Eye (tissue), 1 donor: ENCODE results near the gene FCHSD2.

Source experiments
- DNase-seq: peaks from one replicate; pipeline ENCODE4 v3.0.0-alpha.2; 2015

Gene FCHSD2

DNA sequence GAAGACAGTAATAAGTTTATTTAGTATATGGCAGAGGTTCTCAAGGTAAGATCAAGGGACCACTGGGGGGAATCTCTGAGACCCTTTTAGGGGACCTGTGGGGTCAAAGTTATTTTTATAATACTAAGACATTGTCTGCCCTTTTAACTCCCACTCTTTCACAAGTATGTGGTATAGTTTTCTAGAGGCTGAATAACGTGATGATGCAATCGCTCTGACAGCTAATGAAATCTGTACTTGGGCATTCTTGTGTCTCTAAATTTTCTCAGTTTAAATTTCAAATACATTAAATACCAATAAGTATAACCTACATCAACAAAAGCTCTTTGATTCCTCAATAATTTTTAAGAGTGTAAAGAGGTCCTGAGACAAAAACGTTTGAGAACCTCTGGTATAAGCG is 180.0 kb downstream of the FCHSD2 start:
- DNase-seq = no peak

DNA sequence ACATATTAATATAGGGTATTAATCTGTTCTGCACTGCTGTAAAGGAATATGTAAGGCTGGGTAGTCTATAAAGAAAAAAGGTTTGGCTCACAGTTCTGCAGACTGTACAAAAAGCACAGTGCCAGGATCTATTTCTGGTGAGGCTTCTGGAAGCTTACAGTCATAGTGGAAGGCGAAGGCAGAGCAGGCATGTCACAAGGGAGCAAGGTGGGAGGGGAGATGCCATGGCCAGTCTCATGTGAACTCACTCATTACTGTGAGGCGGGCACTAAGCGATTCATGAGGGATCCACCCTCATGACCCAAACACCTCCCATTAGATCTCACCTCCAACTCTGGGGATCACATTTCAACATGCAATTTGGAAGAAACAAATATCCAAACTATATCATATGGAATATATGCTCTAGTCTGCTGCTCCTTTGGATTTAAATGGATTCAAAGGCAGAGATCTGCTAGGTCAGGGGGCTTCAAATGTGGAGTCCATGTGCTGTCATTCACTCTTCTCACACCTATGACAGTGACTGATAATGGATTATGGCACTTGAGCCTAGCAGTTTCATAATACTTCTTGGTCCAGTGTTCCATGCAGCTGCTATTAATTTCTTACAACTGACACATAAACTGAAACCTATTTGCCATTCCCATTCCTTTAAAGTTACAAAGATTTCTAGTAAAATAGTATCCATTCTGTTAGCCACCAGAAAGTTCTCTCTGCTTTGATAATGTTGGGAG is 182.0 kb downstream of the FCHSD2 start:
- DNase-seq = no peak

DNA sequence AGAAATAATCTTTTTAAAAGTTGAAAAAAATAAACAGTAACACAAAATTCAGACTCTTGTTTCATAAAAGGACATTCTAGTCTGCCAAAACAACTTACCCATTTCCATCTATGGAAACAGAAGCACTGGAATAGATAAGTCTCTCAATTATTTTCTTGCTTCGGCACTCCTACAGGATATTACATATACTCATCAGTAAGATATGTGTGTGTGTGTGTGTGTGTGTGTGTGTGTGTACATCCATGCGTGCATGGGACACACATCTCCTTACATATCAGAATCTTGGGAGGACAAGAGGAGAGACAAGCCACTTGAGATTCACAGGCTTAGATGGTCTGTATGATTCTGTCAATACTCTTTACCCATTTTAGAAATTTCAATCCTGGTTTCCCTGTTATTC is 183.3 kb downstream of the FCHSD2 start:
- DNase-seq = no peak

DNA sequence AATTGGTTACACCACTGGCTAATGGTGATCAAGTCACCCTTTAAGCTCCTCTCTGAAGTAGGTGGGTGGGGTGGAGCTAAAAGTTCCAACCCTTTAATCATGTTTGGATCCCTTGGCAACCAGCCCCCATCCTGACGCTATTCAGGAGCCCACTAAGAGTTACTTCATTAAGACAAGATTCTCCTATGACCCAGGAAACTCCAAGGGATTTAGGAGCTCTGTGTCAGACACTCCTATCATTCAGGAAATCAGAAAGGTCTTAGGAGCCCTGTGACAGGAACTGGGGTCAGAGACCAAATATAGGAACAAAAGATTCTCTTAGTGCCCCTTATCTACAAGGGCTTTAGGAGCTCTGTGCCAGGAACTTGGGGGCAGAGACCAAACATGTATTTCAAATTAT is 186.7 kb downstream of the FCHSD2 start:
- no peak for DNase-seq

DNA sequence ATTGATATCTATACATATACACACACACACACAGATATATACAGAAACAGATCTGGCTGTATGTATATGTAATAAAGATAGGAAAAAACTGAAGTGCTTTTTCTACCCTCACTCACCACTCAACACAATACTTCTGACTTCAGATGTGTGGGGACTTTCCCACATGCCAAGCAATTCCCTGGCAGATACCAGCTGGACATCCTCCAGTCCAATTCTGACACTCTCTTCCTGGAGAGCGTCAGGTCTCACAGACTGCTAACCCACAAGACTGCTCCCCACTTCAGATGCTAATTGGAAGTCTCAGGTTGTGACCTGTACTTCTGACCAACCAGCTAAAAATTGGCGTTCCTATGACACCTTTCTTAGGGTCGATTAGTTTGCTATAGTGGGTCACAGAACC is 187.3 kb downstream of the FCHSD2 start:
- DNase-seq = no peak

DNA sequence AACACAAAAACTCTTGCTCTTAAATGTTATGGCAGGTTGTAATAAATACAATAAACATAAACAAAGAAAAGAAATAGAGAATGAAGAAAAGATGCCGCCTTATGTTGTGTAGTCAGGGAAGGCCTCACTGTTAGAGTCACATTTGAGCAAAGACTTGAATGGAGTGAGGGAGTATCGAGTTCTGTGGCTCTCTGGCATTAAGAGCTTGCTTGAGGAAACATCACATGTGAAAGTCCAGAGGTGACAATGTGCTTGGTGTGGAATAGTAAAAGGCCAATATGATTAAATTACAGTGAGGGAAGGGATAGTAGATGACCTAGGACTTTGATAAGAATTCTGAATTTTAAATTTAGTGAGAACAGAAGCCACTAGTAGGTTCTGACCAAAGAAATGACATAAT is 188.5 kb downstream of the FCHSD2 start:
- no peak for DNase-seq

DNA sequence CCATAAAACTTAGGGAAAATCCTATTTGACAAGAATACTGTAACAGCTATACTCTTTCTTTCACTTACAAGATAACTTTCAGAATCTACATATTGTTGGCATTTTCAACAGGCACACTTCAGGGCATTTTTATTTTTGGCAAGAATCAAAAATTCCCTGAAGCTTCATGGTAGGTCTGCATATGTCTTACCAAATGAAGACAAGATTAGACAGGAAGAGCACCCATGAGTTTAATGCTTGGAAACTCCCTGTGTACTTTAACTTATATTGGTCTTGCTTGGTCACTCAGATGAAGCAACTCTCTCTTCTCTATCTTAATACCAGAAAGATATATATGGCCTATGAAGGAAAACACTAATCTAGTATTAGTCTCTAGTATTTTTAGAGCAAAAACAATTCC is 190.2 kb downstream of the FCHSD2 start:
- DNase-seq = no peak

DNA sequence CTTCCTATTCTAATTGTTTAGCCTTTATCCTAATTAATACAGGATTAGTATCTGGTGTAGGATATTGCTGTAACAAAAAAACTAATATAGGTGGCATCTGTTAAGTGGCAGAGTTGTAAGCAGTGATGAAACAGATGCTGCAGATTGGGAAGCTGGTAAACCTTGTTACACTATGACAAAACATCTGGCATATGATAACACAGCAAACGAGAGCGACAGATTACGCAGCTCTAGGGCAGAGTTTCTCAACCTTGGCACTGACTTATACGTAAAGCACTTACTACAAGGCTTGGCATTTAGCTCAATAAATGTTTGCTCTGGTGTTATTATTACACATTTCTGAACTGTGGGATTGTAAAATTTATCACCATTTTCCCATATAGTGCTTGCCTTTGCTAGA is 190.9 kb downstream of the FCHSD2 start:
- no peak for DNase-seq

DNA sequence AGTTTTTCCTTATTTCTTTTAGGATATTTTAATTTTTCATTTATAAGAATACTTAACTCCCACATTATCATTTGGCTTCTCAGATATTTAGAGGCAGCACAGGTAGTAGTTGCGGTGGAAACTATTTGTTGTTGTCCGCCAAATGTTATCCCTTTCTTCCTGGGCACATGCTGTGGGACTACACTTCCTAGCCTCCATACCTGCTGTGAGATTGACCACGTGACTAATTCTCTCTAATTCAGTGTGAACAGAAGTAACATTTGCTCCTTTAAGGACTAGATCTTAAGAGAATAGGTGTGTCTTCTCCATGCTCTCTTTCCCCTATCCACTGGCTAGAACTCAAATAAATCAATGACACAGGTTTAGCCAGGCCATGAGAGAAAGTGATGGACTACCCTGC is 191.4 kb downstream of the FCHSD2 start:
- no peak for DNase-seq

DNA sequence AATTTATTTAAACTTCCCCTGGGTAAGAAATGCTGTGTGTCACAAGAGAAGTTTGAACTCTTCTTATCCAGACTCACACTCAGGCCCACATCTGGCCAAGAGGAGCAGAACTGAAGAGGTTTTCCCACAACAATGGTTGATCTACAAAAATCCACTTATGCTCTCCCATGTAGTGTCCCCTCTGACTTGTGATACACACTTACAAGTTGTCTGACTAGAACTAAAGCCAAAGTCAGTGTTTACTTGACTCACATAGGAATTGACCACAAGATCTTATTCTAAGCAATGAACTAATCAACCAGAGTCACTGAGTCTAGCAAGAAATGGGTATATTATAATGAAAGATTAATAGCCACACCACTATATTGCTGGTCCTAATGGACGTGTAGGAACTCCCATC is 194.9 kb downstream of the FCHSD2 start:
- no peak for DNase-seq

DNA sequence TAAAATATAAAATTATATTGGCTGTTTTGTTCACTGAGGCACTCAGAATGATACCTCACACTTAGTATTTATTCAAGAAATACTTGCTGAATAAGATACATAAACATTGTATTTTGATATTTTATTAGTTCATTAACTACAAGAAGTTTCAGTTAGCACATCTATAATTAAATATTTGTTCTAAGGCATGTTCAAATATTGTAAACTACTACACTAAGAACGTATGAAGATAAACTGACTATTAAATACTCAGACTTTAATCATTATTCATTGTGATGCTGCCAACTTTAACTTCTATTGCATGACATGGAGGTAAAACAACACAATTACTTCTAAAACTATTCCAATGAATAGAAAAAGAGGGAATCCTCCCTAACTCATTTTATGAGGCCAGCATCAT is 198.5 kb downstream of the FCHSD2 start:
- no peak for DNase-seq

DNA sequence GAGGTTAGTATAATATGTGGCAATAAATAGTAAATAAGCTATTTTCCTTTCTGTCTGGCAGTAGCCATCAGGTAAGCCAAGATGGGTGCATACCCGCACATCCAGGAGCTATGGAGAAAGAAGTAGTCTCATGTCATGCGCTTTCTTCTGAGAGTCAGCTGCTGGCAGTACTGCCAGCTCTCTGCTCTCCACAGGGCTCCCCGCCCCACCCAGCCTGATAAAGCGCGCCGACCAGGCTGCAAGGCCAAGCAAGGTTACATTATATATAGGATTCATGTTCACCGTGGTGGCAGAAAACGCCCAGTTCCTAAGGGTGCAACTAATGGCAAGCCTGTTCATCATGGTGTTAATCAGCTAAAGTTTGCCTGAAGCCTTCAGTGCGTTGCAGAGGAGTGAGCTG is 201.7 kb downstream of the FCHSD2 start:
- DNase-seq = no peak

DNA sequence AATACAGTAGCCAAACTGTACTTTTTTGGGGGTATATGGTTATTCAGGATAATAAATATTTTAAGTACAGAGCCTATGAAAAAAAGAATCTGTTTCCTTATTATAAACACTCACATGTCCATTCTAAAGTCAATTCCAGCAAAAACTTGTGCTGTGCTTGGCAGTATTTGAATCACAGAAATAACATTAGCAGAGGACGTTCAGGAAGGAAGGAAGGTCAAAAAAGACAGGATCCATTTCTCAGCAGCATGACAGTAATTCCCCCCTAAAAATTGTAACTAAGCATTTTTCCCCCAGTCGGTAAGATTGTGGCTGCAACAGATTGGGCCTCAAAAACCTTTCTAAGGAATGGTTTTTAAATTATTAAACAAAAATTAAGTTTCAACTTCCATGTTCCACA is 203.1 kb downstream of the FCHSD2 start:
- no peak for DNase-seq

DNA sequence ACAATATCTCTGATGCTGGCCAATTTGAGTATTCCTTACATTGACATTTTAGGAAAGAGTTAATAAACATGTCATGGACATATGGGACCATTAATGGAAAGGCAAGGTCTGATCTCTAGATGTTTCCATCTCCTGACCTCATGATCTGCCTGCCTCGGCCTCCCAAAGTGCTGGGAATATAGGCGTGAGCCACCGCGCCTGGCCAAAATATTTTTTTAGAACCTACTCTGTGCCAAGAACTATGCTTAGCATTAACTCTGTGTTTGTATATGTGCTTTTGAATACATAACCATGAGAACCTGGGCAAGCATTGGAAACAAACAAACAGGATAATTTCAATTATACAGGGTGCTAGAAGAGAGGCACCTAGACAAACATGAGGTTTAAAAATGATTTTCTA is 204.7 kb downstream of the FCHSD2 start:
- no peak for DNase-seq

DNA sequence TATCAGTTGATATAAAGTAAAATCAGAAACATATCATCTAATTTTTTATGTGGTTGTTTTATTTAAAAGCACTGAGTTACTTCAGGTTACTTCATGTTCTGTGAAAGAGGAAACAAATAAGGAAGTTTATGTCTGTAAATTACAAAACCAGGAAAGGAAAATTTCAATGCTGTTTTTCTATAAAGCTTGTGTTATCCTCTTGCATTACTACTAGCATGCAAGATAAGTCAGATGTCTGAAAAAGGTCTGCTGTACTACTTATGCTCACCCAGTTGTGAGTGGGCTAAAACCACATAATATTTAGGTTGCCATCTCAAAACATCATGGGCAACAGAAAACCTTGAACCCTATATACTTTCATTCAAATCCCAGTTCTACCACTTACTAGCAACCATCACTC is 206.4 kb downstream of the FCHSD2 start:
- no peak for DNase-seq

DNA sequence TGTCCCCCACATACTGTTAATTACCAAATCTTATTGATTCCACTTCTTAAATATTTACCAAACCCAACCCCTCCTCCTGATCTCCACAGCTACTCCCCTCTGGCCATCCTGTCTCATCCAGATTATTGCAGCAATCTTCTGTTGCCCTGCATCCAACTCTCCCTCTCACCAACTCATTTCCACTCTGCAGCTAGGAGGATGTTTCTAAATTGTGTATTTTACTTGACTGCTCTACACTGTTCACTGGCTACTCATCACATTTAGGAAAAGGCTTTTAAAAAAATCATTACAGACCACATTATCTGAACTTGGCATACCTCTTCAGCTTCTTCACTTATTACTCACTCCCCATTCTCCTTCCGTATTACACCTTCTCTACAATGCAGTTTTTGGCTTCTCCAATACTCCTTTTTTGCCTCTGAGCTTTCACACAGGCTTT is 210.0 kb downstream of the FCHSD2 start:
- no peak for DNase-seq

DNA sequence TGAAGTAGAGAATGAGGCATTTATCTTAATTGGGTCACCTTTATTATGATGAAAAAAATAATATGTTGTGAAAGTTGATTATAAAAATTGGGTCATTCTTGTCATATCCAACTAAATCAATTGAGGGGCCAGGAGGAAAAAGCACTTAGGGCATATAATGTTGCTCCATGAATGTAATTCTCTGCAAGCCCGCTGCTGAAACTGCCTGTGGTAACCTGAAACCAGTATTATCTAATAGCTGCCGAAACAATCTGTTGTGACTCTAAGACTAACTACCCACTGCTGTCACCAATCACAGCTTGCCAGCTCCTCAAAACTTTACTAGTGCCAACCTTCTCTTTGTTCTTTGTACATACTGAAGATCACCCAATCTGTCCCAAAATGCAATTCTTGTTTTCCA is 212.1 kb downstream of the FCHSD2 start:
- DNase-seq = peak; percentile 70

DNA sequence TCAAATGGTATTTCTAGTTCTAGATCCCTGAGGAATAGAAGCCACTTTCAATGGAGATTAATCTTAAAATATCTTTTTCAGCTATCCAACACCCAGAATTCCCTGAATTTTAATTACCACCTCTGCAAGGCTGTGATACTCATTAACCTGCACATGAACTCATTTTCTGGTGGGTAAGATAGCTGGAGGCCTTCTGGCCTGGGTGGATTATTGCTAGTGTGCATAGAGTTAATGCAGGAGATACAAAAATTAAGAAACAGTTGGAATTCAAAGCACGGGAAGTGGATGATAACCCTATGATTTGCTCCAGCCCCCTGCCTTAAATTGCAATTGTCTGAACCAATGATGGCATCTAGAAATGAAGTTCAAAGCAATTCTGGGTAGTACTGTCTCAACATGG is 212.9 kb downstream of the FCHSD2 start:
- no peak for DNase-seq

DNA sequence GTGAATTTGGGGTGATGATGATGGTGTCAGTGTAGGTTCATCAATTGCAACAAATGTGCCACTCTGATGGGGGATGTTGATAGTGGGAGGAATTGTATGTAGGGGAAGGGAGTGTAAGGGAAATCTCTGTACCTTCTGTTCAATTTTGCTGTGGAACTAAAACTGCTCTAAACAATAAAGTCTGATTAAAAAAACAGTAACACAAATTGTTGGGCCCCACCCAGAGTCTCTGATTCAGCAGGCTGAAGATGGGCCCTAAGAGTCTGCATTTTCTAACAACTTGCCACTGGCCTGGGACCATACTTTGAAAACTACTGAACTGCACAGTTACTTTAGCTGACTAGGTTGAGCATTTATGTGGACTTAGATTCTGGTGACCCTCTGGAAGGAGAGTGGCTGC is 214.7 kb downstream of the FCHSD2 start:
- DNase-seq = no peak

DNA sequence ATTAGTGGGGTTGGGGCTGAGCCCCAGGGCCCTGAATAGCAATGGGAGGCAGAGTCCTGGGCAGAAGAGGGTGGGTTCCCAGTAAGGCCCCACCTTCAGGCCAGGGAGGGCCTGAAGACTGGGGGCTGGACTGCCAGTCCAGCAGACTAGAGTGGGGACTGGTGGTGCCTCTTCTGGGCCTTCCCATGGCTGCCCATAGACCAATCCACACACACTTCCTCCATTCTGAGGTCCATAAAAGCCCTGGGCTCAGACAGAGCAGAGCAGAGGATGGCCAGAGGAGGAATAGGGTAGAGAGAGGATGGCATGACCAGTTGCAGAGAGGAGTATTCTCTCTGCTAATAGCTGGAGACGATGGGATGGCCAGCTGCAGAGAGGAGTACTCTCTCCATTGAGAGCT is 216.0 kb downstream of the FCHSD2 start:
- DNase-seq = no peak

DNA sequence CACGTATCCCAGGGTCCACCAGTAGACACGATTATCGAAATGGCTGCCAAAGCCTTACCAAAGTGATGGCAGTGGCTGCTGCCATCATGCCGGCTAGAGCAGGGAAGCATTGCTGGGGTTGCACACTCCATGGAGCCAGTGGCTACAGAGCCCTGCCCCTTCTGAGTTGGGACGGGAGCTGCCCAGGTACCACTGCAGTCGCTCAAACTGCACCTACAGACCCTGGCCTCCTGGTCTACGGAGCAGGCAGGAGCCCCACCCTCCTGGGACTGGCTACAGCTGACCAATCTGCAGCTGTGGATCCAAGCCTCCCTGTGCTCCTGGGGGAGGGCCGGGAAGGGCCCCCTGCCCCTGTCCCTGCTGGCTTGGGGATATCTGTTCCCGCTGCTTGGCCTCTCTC is 216.5 kb downstream of the FCHSD2 start:
- DNase-seq = no peak

DNA sequence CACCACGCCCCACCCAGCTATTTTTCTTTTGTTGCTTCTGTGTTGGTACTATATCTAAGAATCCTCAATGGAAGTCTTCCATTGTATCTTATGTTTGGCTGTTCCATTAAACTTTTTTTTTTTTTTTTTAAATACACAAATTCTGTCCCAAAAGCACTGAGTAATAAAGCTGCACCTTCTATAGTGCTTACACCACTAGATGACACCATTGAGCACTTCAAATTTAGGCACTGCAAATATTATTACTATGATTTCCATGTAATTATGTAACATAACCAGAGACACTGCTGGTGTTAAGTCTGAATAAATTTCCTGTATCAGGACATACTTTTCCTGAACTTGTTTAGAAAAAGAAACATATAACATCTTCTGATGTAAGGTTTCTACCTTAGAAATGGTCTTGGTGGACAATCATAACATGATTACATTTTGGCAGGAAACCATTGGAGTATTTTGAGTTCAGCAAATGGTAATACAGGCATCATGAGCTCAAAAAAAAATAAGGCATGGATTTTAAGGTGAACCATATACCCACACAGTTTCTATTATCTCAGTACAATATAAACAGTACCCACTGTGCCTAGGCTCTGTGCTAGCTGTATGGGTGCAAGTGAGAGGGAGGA is 217.4 kb downstream of the FCHSD2 start:
- DNase-seq = peak; percentile 17

DNA sequence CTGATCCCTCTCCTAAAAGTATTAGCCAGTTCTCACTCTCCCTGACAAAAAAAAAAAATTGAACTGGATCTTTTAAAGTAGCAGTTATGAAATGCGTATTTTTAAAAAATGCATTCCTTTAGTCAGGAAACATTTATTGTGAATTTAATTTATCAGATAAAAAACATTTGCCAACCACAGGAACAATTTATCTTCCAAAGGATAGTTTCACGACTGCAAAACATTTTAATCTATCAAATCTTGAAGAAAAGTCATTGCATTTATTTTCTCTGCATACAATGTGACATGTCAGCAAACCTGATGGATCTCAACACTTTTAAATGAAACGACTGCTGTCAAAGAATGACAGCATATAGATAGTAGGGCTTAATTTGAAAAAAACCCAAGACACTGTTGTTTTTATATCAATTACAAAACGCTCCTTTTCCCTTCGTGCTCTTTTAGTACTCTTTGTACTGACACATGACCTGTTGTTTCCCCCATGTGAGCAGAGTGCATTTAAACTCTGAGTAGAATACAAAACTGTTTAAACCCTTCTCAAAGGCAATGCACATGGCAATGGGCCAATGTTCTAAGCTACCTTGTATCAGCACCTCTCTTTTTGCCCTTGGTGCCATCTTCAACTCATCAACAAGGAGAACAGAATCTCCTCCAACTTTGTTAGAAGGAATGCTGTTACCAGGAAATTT is 220.9 kb downstream of the FCHSD2 start:
- DNase-seq = no peak

DNA sequence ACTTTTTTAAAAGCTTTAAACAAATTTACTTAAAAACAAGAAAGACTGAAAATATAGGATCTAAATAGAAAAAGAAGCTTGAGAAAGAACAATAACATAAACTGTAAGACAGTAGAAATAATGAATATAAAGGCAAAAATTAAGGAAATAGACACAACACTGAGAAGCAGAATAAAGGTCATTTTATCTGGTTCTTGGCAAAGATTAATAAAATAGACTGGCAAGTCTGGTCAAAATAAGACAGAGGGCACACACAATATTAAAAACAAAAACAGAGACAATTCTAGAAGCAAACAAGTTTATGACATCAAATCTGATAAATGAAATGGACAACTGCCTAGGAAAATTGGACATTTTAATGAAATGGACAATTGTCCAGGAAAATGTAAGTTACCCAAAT is 222.1 kb downstream of the FCHSD2 start:
- DNase-seq = no peak
